Stomach (tissue), 9 donors: ENCODE data around the gene PMEPA1. TPM values are rescaled to one million over a fixed set of nuclear protein-coding genes. Genes with fewer than 3 reads are reported as not detected.

Source experiments
- DNase-seq, 2 donors: peaks; one replicate each; pipeline versions ENCODE4 v3.0.0 to v3.0.0-alpha.2; 2013 to 2019
- H3K27ac ChIP-seq, 5 donors: fragments of 200-600 bp in 4 of 5; sonication (generic) in 4 of 5; one replicate each; pipeline ENCODE4 v1.5.1; 2013 to 2019; ENCODE audit warnings: mild to moderate bottlenecking in 1 of 5, moderate library complexity in 1 of 5
- H3K27me3 ChIP-seq, 3 donors: fragments of 200-600 bp; sonication (generic); one replicate each; pipeline ENCODE4 v1.5.1; 2017 to 2019; ENCODE audit warnings: mixed run types in 1 of 3
- H3K36me3 ChIP-seq, 4 donors: fragments of 200-600 bp; sonication (generic); 1 replicate in 3 of 4; 2 replicates in 1 of 4; pipeline ENCODE4 v1.5.1; 2016 to 2019
- H3K4me1 ChIP-seq, 4 donors: fragments of 200-600 bp; sonication (generic); one replicate each; pipeline ENCODE4 v1.5.1; 2016 to 2019
- H3K4me3 ChIP-seq, 4 donors: fragments of 200-600 bp; sonication (generic) in 3 of 4; one replicate each; pipeline ENCODE4 v1.5.1; 2016 to 2019; ENCODE audit warnings: mild to moderate bottlenecking in 1 of 4
- H3K9me3 ChIP-seq, 4 donors: fragments of 200-600 bp; sonication (generic); one replicate each; pipeline ENCODE4 v1.5.1; 2016 to 2019
- EP300 ChIP-seq: sonication (generic); formaldehyde crosslinking; IDR thresholded peaks from one replicate; pipeline ENCODE4 v1.6.1; 2017; ENCODE audit warnings: antibody characterized with exemption
- POLR2A ChIP-seq, 4 donors: fragments of 450-650 bp; IDR thresholded peaks; one replicate each; pipeline ENCODE4 v1.6.1; 2016; ENCODE audit warnings: antibody characterized with exemption in 4 of 4, control low read depth in 2 of 4, mild to moderate bottlenecking in 1 of 4, moderate library complexity in 1 of 4
- POLR2AphosphoS5 ChIP-seq, 3 donors: sonication (generic); formaldehyde crosslinking; IDR thresholded peaks; one replicate each; pipeline ENCODE4 v1.6.1; 2016; ENCODE audit warnings: antibody characterized with exemption in 3 of 3
- WGBS, 5 donors: extraction: QIAGEN DNeasy Blood & Tissue Kit in 3 of 5; methylation state at CpG; one replicate each; pipeline versions ENCODE4 v1.1.5 to v1.1.7; 2013 to 2018; 5-methylcytosine and 5-hydroxymethylcytosine counted together
- intact Hi-C: fragments of 100-400 bp; cut with DNase I; formaldehyde crosslinking; loops from one replicate; pipeline ENCODE4 v1.15.1; 2023; ENCODE audit warnings: low total_unique reads
- polyA plus RNA-seq, 3 donors: library from polyadenylated mRNA; stranded (reverse); fragments of 200-250 nt; gene quantifications; one replicate each; pipeline ENCODE4 v1.2.3, GENCODE V29; 2013
- total RNA-seq, 5 donors: library from RNA; depleted of rRNA; stranded (reverse); fragments of >200 nt; gene quantifications; one replicate each; pipeline versions ENCODE4 v1.1.0 to v1.2.3, GENCODE V29; 2014 to 2016
- TF ChIP-seq, protein P1 (sequence below), 7 experiments: fragments of 450-650 bp in 4 of 7; fragments of 200-600 bp in 3 of 7; sonication (generic) in 3 of 7; IDR thresholded peaks; one replicate each; pipeline ENCODE4 v1.5.1; 2016 to 2019; ENCODE audit warnings: antibody characterized with exemption in 7 of 7, control low read depth in 2 of 7, mild to moderate bottlenecking in 1 of 7
- donor health status: healthy with polysubstance abuse.
- donor health status: Bipolar disorder and iron deficiency.
- donor health status: healthy.

Gene PMEPA1
- total and polyA plus RNA-seq, 8 donors = 5.3 to 17.2 (median 8.0) TPM; not detected in 1

DNA sequence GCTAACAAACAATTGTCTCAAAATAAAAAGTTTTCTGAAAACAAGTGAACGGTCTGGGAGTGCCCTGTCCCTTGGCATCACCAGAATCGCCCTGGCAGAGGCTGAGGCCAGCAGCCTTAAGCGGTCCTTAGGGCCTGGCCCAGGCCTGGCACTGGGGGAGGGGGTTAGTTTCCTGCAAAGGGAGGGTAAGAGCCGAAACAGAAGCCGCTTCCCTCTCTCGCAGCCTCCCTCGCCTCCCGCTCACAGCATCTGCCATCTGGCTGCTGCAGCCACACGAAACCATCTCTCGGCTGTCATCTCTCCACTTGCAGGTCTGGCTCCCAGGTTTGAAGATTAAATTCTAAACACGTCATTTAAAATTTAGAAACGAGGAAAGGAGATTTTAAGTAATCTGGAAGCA, 31.5 kb downstream of the PMEPA1 start:
- H3K9me3 ChIP-seq = no peaks in the 10 kb centered on the region
- no peaks in the 10 kb centered on the region for H3K27me3 ChIP-seq
- peaks cover 0 to 47% (median 14%) of the 10 kb centered on the region in 4 donors for H3K4me1 ChIP-seq
- H3K36me3 ChIP-seq = no peaks in the 10 kb centered on the region
- TF ChIP-seq POLR2A (IDR thresholded peaks at IDR 0.05) (no peak), EP300 (no peak), POLR2AphosphoS5 (IDR thresholded peaks at IDR 0.05) (no peak)
- TF ChIP-seq, protein P1, sequence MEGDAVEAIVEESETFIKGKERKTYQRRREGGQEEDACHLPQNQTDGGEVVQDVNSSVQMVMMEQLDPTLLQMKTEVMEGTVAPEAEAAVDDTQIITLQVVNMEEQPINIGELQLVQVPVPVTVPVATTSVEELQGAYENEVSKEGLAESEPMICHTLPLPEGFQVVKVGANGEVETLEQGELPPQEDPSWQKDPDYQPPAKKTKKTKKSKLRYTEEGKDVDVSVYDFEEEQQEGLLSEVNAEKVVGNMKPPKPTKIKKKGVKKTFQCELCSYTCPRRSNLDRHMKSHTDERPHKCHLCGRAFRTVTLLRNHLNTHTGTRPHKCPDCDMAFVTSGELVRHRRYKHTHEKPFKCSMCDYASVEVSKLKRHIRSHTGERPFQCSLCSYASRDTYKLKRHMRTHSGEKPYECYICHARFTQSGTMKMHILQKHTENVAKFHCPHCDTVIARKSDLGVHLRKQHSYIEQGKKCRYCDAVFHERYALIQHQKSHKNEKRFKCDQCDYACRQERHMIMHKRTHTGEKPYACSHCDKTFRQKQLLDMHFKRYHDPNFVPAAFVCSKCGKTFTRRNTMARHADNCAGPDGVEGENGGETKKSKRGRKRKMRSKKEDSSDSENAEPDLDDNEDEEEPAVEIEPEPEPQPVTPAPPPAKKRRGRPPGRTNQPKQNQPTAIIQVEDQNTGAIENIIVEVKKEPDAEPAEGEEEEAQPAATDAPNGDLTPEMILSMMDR (IDR thresholded peaks at IDR 0.05) = no peak
- peak in 1 of 2 donors; percentile 49 for DNase-seq
- intact Hi-C loops = no loop called here
- WGBS, 5 donors = 70 to 91% (median 81%) methylated on average over 12 of the region's 12 CpGs
- no peak overlapping the region for H3K4me3 ChIP-seq
- no peak overlapping the region for H3K27ac ChIP-seq

DNA sequence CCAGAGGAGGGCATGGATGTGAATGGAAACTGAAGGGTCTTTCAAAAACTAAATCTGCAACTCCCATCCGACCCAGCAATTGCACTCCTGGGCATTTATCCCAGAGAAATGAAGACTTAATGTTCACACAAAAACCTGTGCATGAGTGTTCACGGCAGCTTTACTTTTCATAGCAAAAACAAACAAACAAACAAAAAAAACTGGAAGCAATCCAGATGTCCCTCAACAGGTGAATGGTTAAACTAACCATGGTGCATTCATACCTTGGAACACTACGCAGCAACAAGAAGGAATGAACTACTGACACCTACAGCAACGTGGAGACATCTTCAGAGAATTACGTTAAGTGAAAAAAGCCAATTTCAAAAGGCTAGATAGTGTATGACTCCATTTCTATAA, 32.2 kb downstream of the PMEPA1 start:
- Histone ChIP-seq H3K9me3 (no peaks in the 10 kb centered on the region), H3K36me3 (no peaks in the 10 kb centered on the region), H3K4me3 (no peak overlapping the region), H3K4me1 (peaks cover 0 to 49% (median 12%) of the 10 kb centered on the region in 4 donors), H3K27ac (no peak overlapping the region), H3K27me3 (no peaks in the 10 kb centered on the region)
- DNase-seq = no peak
- TF ChIP-seq, protein P1 (IDR thresholded peaks at IDR 0.05) = no peak
- TF ChIP-seq POLR2AphosphoS5 (IDR thresholded peaks at IDR 0.05) = no peak
- no peak for TF ChIP-seq EP300
- no peak for TF ChIP-seq POLR2A (IDR thresholded peaks at IDR 0.05)
- intact Hi-C loops = no loop called here
- 70 to 83% (median 76%) methylated on average over 5 of the region's 5 CpGs for WGBS, 5 donors

DNA sequence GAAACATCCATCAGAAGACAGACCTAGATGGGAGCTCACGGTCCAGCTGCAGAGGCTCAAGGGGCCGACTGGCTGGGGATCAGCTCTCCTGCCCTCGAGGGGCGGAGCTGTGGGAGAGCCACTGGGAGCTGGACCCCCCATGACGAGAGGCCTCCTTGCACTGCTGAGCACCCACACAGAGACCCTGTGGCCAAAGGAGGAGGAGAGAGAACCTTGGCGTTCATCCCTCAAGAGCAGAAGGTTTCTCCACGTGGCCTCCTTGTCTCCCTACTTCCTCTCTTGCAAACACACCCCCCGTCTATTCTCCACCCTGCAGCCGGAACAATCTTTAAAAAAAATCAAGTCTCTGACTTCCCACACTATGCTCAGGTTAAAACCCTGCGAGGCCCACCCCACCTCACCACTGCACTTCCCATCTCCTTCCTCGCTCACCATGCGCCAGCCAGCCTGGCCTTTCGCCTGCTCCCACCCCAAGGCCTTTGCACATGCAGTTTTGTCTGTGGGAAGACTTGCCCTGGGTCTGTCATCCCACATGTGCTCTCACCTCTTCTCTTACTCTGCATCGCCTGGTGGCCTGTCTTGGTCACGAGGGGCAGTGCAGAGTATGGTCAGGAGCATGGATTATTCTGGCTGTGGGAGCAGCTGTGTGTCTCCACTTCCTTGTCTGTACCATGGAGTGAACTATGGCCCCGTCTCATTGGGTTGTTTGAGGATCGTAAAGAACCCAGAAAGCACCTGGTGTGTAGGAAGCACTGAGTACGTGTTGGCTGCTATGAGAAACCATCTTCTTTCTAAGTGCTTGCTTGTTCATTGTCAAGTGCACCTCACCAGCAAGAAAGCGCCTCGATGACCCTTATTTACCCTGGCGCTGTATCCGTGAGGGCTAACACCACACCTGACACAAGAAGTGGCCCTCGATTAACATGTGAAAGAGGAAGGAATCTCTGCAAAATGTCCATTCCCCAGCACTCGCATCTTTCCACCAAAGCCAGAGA, 32.9 kb downstream of the PMEPA1 start:
- DNase-seq = peak in 1 of 2 donors; percentile 53
- no peaks in the 10 kb centered on the region for H3K27me3 ChIP-seq
- no peak overlapping the region for H3K27ac ChIP-seq
- intact Hi-C loops = no loop called here
- H3K36me3 ChIP-seq = no peaks in the 10 kb centered on the region
- peaks cover 0 to 54% (median 8%) of the 10 kb centered on the region in 4 donors for H3K4me1 ChIP-seq
- WGBS, 5 donors = 73 to 83% (median 78%) methylated on average over 24 of the region's 24 CpGs
- H3K4me3 ChIP-seq = no peak overlapping the region
- H3K9me3 ChIP-seq = no peaks in the 10 kb centered on the region
- no peak for TF ChIP-seq EP300
- no peak for TF ChIP-seq POLR2A (IDR thresholded peaks at IDR 0.05)
- no peak for TF ChIP-seq POLR2AphosphoS5 (IDR thresholded peaks at IDR 0.05)
- TF ChIP-seq, protein P1 (IDR thresholded peaks at IDR 0.05) = no peak

DNA sequence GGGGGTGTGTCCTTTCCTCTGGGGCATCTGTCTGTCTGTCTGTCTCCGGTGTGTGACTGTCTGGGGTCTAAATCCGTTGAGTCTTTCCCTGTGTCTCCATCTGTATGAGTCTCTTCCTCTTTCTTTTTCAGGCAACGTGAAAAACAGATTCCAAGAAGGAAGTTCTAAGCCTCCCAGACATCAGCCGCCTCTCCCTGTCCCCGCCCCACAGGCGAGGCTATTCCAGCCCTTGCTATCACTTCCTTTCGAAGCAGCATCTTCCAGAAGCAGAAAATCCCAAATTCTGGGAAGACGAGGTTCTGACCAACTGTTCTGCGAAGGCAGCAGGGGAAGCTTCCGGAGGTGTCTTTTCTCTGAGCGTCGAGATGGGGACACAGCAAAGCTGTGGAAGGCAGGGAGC, 34.0 kb downstream of the PMEPA1 start:
- DNase-seq = no peak
- intact Hi-C loops = no loop called here
- H3K27ac ChIP-seq = peak overlapping the region in 2 of 5 donors; percentile 0 to 37

More for the DNA sequence above, 34.0 kb downstream of the PMEPA1 start:
- no peaks in the 10 kb centered on the region for H3K9me3 ChIP-seq
- no peak for TF ChIP-seq POLR2AphosphoS5 (IDR thresholded peaks at IDR 0.05)
- TF ChIP-seq EP300 = no peak
- no peak for TF ChIP-seq POLR2A (IDR thresholded peaks at IDR 0.05)
- 68 to 73% (median 72%) methylated on average over 12 of the region's 12 CpGs for WGBS, 5 donors
- no peaks in the 10 kb centered on the region for H3K36me3 ChIP-seq
- no peaks in the 10 kb centered on the region for H3K27me3 ChIP-seq
- peaks cover 0 to 47% (median 9%) of the 10 kb centered on the region in 4 donors for H3K4me1 ChIP-seq
- H3K4me3 ChIP-seq = no peak overlapping the region
